Measurements from ENCODE around the gene OAT. TPM values are rescaled to one million over a fixed set of nuclear protein-coding genes. Genes with fewer than 3 reads are reported as not detected.
"Not testable (repeated sequence)": the region's sequence is repeated elsewhere in the genome, so short reads cannot be mapped to it uniquely, and the experiment has no call there.

Gene OAT
- total and polyA plus RNA-seq, 2 donors (not counting 3 experiments of a cell fraction or from before 2014, with no cell fraction given) = 69.9 to 90.8 TPM

DNA sequence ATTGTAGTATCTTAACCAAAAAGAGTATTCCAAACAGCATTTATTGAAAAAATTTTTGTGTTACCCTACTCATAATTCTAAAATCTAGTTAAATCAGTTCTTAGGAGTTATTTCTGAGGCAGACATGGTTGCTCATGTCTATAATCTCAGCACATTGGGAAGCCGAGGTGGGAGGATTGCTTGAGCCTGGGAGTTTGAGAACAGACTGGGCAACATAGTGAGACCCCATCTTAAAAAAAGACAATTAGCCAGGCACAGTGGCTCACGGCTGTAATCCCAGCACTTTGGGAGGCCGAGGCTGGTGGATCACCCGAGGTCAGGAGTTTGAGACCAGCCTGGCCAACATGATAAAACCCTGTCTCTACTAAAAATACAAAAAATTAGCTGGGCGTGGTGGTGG is 23.0 kb upstream of the OAT start:
- BruUV-seq (replicated peaks); POLR2A ChIA-PET; intact Hi-C loops (cut with micrococcal nuclease): not testable (repeated sequence)

DNA sequence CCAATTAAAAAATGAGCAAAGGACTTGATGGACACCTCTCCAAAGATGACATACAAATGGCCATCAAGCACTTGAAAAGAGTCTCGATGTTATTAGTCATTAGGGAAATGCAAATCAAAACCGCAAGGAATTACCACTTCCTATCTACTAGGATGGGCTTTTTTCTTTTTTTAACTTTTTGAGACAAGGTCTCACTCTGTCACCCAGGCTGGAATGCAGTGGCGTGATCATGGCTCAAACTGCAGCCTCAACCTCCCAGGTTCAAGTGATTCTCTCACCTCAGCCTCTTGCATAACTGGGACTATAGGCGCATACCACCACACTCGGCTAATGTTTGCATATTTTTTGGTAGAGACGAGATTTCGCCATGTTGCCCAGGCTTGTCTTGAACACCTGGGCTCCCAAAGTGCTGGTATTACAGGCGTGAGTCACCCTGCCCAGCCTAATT is 17.5 kb upstream of the OAT start:
- intact Hi-C loops (cut with micrococcal nuclease) = no loop called here
- FAIRE-seq = no peak

More for the DNA sequence above, 23.0 kb upstream of the OAT start:
- CTCF ChIA-PET = interaction anchor here (0.7 kb wide), 1 partner anchor 13 kb away, joined by 3 read pairs; no protein-coding TSS in a partner anchor
- H4K20me1 ChIP-seq (replicated peaks; ENCODE audit: control insufficient read depth, extremely low read depth, insufficient read depth, low read length); H3K9me3 ChIP-seq (replicated peaks; ENCODE audit: control insufficient read depth, insufficient read depth, low read length); H3K4me1 ChIP-seq (ENCODE audit: control insufficient read depth, extremely low read depth, insufficient read depth, low read length); H3K4me2 ChIP-seq (ENCODE audit: insufficient read depth, low read length); H3K36me3 ChIP-seq (ENCODE audit: control insufficient read depth in 2 of 2, extremely low read depth in 1 of 2, insufficient read depth in 2 of 2, low read length in 2 of 2); H3K79me2 ChIP-seq (ENCODE audit: control insufficient read depth, insufficient read depth, low read length); H2AFZ ChIP-seq (ENCODE audit: low read depth, low read length); H3K9me1 ChIP-seq (replicated peaks; ENCODE audit: control insufficient read depth, extremely low read depth, insufficient read depth, low read length); H3K9ac ChIP-seq (replicated peaks; ENCODE audit: extremely low read depth, insufficient read depth, low read length); H3K27ac ChIP-seq (ENCODE audit: insufficient read depth, low read depth, low read length); H3K4me3 ChIP-seq (replicated peaks in 1 of 3; ENCODE audit: insufficient read depth in 1 of 3, low read depth in 1 of 3, low read length in 3 of 3); FAIRE-seq; DNase-seq (ENCODE audit: low read depth, low spot score); dilution Hi-C loops (cut with MboI; ENCODE audit: extremely low pct_ligation_motif_present, low sequenced_read_pairs): not testable (repeated sequence)
- H3K27me3 ChIP-seq (ENCODE audit: control insufficient read depth in 2 of 2, insufficient read depth in 2 of 2, low read length in 2 of 2) = peaks cover 19 to 26% of the 10 kb centered on the region in 2 experiments

DNA sequence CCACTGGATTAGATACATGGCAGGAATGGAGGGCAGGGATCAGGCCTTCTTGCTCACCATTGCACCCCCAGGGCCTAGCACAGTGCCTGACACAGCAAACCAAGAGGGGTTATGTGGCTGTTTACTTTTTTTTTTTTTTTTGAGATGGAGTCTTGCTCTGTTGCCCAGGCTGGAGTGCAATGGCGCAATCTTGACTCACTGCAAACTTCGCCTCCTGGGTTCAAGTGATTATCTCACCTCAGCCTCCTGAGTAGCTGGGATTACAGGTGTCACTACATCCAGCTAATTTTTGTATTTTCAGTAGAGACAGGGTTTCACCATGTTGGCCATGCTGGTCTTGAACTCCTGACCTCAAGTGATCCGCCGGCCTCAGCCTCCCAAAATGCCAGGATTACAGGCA is 17.0 kb upstream of the OAT start:
- dilution Hi-C loops (cut with MboI; ENCODE audit: extremely low pct_ligation_motif_present, low sequenced_read_pairs); H4K20me1 ChIP-seq (replicated peaks; ENCODE audit: control insufficient read depth, extremely low read depth, insufficient read depth, low read length); intact Hi-C loops (cut with micrococcal nuclease); H3K9me1 ChIP-seq (replicated peaks; ENCODE audit: control insufficient read depth, extremely low read depth, insufficient read depth, low read length); CTCF ChIA-PET; DNase-seq (ENCODE audit: low read depth, low spot score); H3K79me2 ChIP-seq (ENCODE audit: control insufficient read depth, insufficient read depth, low read length); H3K4me2 ChIP-seq (ENCODE audit: insufficient read depth, low read length); H3K27ac ChIP-seq (ENCODE audit: insufficient read depth, low read depth, low read length); H3K36me3 ChIP-seq (ENCODE audit: control insufficient read depth in 2 of 2, extremely low read depth in 1 of 2, insufficient read depth in 2 of 2, low read length in 2 of 2); H3K9me3 ChIP-seq (replicated peaks; ENCODE audit: control insufficient read depth, insufficient read depth, low read length); H3K4me3 ChIP-seq (replicated peaks in 1 of 3; ENCODE audit: insufficient read depth in 1 of 3, low read depth in 1 of 3, low read length in 3 of 3); BruUV-seq (replicated peaks); FAIRE-seq; H3K4me1 ChIP-seq (ENCODE audit: control insufficient read depth, extremely low read depth, insufficient read depth, low read length); H3K27me3 ChIP-seq (ENCODE audit: control insufficient read depth in 2 of 2, insufficient read depth in 2 of 2, low read length in 2 of 2); H2AFZ ChIP-seq (ENCODE audit: low read depth, low read length); POLR2A ChIA-PET; H3K9ac ChIP-seq (replicated peaks; ENCODE audit: extremely low read depth, insufficient read depth, low read length): not testable (repeated sequence)

More for the DNA sequence above, 17.5 kb upstream of the OAT start:
- no peak overlapping the region for H3K9ac ChIP-seq (replicated peaks; ENCODE audit: extremely low read depth, insufficient read depth, low read length)
- H3K9me1 ChIP-seq (replicated peaks; ENCODE audit: control insufficient read depth, extremely low read depth, insufficient read depth, low read length) = no peaks in the 10 kb centered on the region
- CTCF ChIA-PET = no interaction called here
- no peak overlapping the region for H3K4me3 ChIP-seq (replicated peaks in 1 of 3; ENCODE audit: insufficient read depth in 1 of 3, low read depth in 1 of 3, low read length in 3 of 3)
- dilution Hi-C loops (cut with MboI; ENCODE audit: extremely low pct_ligation_motif_present, low sequenced_read_pairs) = no loop called here
- no peaks in the 10 kb centered on the region for H4K20me1 ChIP-seq (replicated peaks; ENCODE audit: control insufficient read depth, extremely low read depth, insufficient read depth, low read length)
- peaks cover 0 to 2% of the 10 kb centered on the region in 2 experiments for H3K27me3 ChIP-seq (ENCODE audit: control insufficient read depth in 2 of 2, insufficient read depth in 2 of 2, low read length in 2 of 2)
- POLR2A ChIA-PET = no interaction called here
- H3K79me2 ChIP-seq (ENCODE audit: control insufficient read depth, insufficient read depth, low read length) = no peaks in the 10 kb centered on the region
- no peaks in the 10 kb centered on the region for H3K9me3 ChIP-seq (replicated peaks; ENCODE audit: control insufficient read depth, insufficient read depth, low read length)
- H3K4me1 ChIP-seq (ENCODE audit: control insufficient read depth, extremely low read depth, insufficient read depth, low read length) = no peaks in the 10 kb centered on the region
- TF ChIP-seq POLR2A (IDR thresholded peaks at IDR 0.05; ENCODE audit: low read depth, low read length) = no peak
- no peak for DNase-seq (ENCODE audit: low read depth, low spot score)
- no peak overlapping the region for H3K27ac ChIP-seq (ENCODE audit: insufficient read depth, low read depth, low read length)
- no peak overlapping the region for H2AFZ ChIP-seq (ENCODE audit: low read depth, low read length)
- no peak overlapping the region for H3K4me2 ChIP-seq (ENCODE audit: insufficient read depth, low read length)
- BruUV-seq (replicated peaks) = no TSS peak
- no peaks in the 10 kb centered on the region for H3K36me3 ChIP-seq (ENCODE audit: control insufficient read depth in 2 of 2, extremely low read depth in 1 of 2, insufficient read depth in 2 of 2, low read length in 2 of 2)
